ENCODE data around the gene THBS2. TPM values are rescaled to one million over a fixed set of nuclear protein-coding genes. Genes with fewer than 3 reads are reported as not detected.

The THBS2 gene
- total RNA-seq, 1 donor from 2014 or later, result 2.7 TPM

- DNase-seq (ENCODE audit: low read depth), result no peak
- H3K4me3 ChIP-seq (ENCODE audit: low read depth, low read length), result no peak overlapping the region
- no peak for TF ChIP-seq CTCF (conservative IDR thresholded peaks at IDR 0.05; ENCODE audit: low read depth, low read length)
Observed at GRCh38 chr6:169233181-169233580, 20.5 kb downstream of the THBS2 start.

DNA sequence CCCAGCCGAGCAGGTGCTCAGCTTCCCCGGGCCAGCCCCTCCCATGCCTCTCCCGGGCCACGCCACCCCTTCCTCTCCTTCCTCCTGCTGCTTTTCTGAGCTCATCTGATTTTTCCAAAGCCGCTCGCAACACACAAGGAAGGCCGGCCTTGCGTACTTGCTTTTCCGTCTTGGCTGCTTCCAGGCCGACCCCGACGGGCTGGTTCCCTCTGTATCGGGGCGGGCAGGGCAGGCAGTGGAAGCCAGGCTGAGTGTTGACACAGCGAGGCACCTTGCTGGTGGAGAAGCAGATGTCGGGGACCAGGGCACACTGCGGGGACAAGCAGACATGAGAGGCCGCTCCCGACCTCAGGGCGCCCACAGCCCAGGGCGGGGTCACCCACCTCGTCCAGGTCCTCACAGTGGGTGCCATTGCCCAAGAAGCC lies 21.1 kb downstream of the THBS2 start:
- DNase-seq (ENCODE audit: low read depth), result no peak
- TF ChIP-seq CTCF (conservative IDR thresholded peaks at IDR 0.05; ENCODE audit: low read depth, low read length), result no peak
- H3K4me3 ChIP-seq (ENCODE audit: low read depth, low read length), result no peak overlapping the region

DNA sequence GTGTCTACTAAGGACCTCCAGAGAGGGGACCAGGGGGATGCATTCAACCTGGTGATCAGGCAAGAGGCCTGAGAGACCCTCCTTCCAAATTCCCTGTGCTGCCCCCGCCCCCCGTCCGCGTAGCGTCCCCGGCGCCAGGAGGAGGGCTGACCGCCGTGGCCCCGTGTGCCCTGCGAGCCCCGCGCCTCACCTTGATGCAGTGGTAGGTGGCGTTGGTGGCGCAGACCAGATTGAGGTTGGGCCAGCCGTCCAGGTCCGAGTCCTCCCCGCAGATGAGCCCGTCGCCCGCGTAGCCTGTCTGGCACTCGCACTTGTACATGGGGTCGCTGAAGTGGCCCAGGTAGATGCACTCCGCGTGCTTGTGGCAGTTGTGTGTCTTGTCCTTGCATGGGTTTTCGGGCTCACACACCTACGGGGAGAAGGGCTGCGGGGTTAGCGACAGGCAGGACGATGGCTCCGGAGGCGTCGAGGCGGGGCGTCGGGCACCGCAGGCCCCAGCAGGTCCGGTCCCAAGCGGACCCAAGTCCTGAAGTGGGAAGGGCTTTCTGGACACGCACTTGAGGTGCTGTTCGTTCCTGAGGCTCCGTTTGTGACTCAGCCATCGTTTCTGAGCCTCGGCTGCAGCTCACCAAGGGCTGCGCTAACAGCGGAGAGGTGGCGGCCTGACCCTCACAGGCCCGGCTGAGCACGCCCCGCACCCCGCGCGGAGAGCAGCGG lies 21.7 kb downstream of the THBS2 start:
- no peak for DNase-seq (ENCODE audit: low read depth)
- H3K4me3 ChIP-seq (ENCODE audit: low read depth, low read length), result no peak overlapping the region
- TF ChIP-seq CTCF (conservative IDR thresholded peaks at IDR 0.05; ENCODE audit: low read depth, low read length), result no peak

DNA sequence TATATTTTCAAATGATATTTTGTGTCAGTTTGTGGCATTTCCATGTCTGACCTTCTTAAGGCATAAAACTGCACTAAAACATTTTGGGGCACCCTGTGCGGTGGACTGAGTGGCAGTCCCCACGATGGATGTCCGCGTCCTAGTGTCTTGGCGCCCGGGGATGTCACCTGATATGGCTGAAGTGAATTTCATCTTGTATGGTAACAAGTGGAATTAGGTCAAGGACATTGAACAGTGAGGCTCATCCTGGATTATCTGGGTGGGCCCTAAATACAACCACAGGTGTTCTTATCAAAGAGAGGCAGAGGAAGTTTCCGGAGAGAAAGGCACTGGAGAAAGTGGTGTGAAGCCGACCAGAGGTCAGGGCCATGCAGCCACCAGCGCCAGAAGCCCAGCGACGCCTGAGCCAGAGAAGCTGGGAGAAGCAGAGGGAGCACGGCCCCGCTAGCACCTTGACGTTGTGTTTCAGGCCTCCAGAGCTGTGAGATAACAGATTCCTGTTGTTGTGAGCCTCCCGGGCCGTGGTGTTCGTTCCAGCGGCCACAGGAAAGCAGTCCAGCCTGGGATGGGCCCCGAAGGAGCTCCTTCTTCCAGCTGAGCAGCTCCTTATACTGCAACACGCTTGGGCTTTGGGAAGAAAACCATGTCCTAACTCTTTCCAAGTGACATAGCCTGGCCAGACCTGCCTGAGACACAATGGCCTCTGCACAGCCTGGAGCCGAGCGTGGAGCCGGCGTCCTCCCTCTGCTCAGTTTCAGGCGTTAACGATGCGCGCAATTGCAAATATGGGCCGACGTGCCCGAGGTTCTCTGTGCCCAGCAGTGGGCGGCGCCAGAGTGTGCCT lies 22.5 kb downstream of the THBS2 start:
- TF ChIP-seq CTCF (conservative IDR thresholded peaks at IDR 0.05; ENCODE audit: low read depth, low read length), result no peak
- DNase-seq (ENCODE audit: low read depth), result no peak

GRCh38 chr6:169230322-169230665 lies 23.4 kb downstream of the THBS2 start:
- TF ChIP-seq CTCF (conservative IDR thresholded peaks at IDR 0.05; ENCODE audit: low read depth, low read length), result no peak

More for the DNA sequence above, 22.5 kb downstream of the THBS2 start:
- no peak overlapping the region for H3K4me3 ChIP-seq (ENCODE audit: low read depth, low read length)

GRCh38 chr6:169229615-169230321 lies 23.9 kb downstream of the THBS2 start:
- no peak for DNase-seq (ENCODE audit: low read depth)
- no peak for TF ChIP-seq CTCF (conservative IDR thresholded peaks at IDR 0.05; ENCODE audit: low read depth, low read length)
- no peak overlapping the region for H3K4me3 ChIP-seq (ENCODE audit: low read depth, low read length)

More at GRCh38 chr6:169230322-169230665, 23.4 kb downstream of the THBS2 start:
- no peak for DNase-seq (ENCODE audit: low read depth)
- no peak overlapping the region for H3K4me3 ChIP-seq (ENCODE audit: low read depth, low read length)

Measured in epithelial cell of proximal tubule (primary cell).